NT2/D1 (cell line): ENCODE measurements around the gene U2AF2.

Experiments
- DNase-seq: peaks from one replicate; pipeline ENCODE4 v3.0.0-alpha.2; 2011; ENCODE audit warnings: low read depth, low spot score
- H3K27me3 ChIP-seq: 2 replicates; pipeline ENCODE4 v1.6.0; 2011; ENCODE audit warnings: mild to moderate bottlenecking; ENCODE audit not compliant: insufficient read length, insufficient read depth
- H3K36me3 ChIP-seq: 2 replicates; pipeline ENCODE4 v1.6.1; 2011; ENCODE audit warnings: mild to moderate bottlenecking, low read length, mixed read lengths; ENCODE audit not compliant: insufficient read depth, insufficient read length
- H3K4me1 ChIP-seq: 2 replicates; pipeline ENCODE4 v1.5.1; 2011; ENCODE audit not compliant: insufficient read depth, insufficient read length
- H3K4me3 ChIP-seq: 2 replicates; pipeline ENCODE4 v1.5.1; 2011; ENCODE audit warnings: low read depth; ENCODE audit not compliant: insufficient read length
- H3K9ac ChIP-seq: 2 replicates; pipeline ENCODE4 v1.6.0; 2011; ENCODE audit warnings: low read depth; ENCODE audit not compliant: insufficient read length
- H3K9me3 ChIP-seq: 2 replicates; pipeline ENCODE4 v1.5.1; 2011; ENCODE audit warnings: mild to moderate bottlenecking, low read length; ENCODE audit not compliant: insufficient read depth
- SUZ12 ChIP-seq: IDR thresholded peaks from 2 replicates; pipeline ENCODE4 v1.6.1; 2011; ENCODE audit not compliant: insufficient read length, insufficient read depth; ENCODE audit errors: extremely low read depth
- YY1 ChIP-seq: IDR thresholded peaks from 2 replicates; pipeline ENCODE4 v1.6.1; 2011; ENCODE audit not compliant: insufficient read length, insufficient read depth
- ZNF274 ChIP-seq: IDR thresholded peaks from 2 replicates; pipeline ENCODE4 v1.6.1; 2011; ENCODE audit warnings: mild to moderate bottlenecking, low read depth, low read length

Gene U2AF2

GRCh38 chr19:55687281-55688201, 32.7 kb downstream of the U2AF2 start:
- no peak overlapping the region for H3K9ac ChIP-seq
- no peak for DNase-seq

GRCh38 chr19:55688422-55689218, 33.8 kb downstream of the U2AF2 start:
- TF ChIP-seq ZNF274 = no peak
- no peak for TF ChIP-seq SUZ12
- TF ChIP-seq YY1 = no peak
- Histone ChIP-seq H3K4me3 (no peak overlapping the region), H3K4me1 (peaks cover 3% of the 10 kb centered on the region), H3K9ac (no peak overlapping the region), H3K9me3 (no peaks in the 10 kb centered on the region), H3K27me3 (no peaks in the 10 kb centered on the region), H3K36me3 (peaks cover 83% of the 10 kb centered on the region)
- no peak for DNase-seq

More at GRCh38 chr19:55687281-55688201, 32.7 kb downstream of the U2AF2 start:
- no peaks in the 10 kb centered on the region for H3K27me3 ChIP-seq
- peaks cover 3% of the 10 kb centered on the region for H3K4me1 ChIP-seq
- no peak overlapping the region for H3K4me3 ChIP-seq
- no peaks in the 10 kb centered on the region for H3K9me3 ChIP-seq
- TF ChIP-seq ZNF274 = no peak
- TF ChIP-seq SUZ12 = no peak
- no peak for TF ChIP-seq YY1
- H3K36me3 ChIP-seq = peaks cover 82% of the 10 kb centered on the region

DNA sequence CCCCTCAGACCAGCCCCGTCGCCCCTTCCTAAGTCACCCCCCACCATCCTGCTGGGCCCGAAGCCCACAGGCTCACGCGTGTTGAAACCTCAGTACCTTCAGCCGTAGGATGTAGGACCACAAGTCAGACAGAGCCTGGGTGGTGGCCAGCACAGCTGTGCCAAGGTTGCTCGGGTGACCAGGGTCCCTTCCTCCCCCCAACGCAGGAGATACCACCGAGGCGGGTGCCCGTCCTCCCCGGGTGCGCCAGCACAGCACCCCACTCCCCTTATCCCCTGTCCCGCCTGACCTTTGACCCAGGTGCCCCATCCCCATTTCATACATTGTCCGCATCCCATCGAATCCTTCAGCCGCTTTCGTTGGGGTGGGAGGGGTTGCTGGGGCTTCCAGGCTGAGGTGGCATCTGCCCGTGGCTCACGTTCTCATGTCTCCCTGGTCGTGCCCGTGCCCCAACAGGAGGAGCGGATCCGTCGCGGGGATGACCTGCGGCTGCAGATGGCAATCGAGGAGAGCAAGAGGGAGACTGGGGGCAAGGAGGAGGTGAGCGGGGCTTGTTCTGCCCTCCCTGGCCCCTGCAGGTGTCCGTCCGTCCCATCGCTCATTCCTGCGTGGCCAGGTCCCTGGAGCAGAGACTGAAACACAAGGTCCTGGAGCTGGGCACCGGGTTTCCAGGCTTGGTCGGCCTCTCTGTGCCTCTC, 34.7 kb downstream of the U2AF2 start:
- TF ChIP-seq ZNF274 (no peak), SUZ12 (no peak), YY1 (no peak)
- no peaks in the 10 kb centered on the region for H3K9me3 ChIP-seq
- peaks cover 3% of the 10 kb centered on the region for H3K4me1 ChIP-seq
- DNase-seq = no peak
- no peak overlapping the region for H3K4me3 ChIP-seq
- no peaks in the 10 kb centered on the region for H3K27me3 ChIP-seq
- H3K36me3 ChIP-seq = peaks cover 79% of the 10 kb centered on the region
- no peak overlapping the region for H3K9ac ChIP-seq

DNA sequence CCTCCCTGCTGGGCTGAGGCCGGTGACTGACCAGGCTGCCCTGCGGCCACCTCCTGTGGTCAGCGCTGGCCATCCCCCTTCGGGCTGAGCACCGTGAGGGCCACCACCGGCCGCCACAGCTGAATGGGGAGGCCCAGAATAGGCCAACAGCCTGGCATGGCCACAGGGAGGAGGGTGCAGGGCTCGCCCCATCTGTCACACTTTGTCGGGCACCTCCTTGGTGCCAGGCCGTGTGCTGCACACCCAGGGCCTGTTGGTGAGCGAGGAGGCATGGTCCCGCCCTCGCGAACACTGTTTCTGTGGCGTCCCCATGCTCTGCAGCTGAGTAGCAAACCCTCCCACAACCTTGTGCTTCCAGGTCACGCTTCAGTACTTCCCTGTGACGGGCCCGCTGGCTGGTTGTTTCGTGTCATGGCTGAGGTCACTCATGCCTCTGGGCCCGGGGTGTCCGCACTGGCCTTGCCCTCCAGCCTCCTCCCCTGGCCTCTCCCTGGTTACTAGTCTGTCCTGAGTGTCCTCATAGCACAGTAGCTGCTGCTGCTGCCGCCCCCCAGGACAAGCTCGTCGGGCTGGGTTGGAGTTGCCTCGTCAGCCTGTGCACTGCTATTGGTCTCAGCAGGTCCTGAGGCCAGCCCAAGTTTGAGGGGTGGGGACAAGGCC, 35.4 kb downstream of the U2AF2 start:
- H3K9me3 ChIP-seq = no peaks in the 10 kb centered on the region
- TF ChIP-seq SUZ12 = no peak
- TF ChIP-seq ZNF274 = no peak
- no peak for TF ChIP-seq YY1
- H3K4me3 ChIP-seq = no peak overlapping the region
- peaks cover 3% of the 10 kb centered on the region for H3K4me1 ChIP-seq
- DNase-seq = no peak
- H3K27me3 ChIP-seq = no peaks in the 10 kb centered on the region
- H3K36me3 ChIP-seq = peaks cover 76% of the 10 kb centered on the region
- no peak overlapping the region for H3K9ac ChIP-seq

DNA sequence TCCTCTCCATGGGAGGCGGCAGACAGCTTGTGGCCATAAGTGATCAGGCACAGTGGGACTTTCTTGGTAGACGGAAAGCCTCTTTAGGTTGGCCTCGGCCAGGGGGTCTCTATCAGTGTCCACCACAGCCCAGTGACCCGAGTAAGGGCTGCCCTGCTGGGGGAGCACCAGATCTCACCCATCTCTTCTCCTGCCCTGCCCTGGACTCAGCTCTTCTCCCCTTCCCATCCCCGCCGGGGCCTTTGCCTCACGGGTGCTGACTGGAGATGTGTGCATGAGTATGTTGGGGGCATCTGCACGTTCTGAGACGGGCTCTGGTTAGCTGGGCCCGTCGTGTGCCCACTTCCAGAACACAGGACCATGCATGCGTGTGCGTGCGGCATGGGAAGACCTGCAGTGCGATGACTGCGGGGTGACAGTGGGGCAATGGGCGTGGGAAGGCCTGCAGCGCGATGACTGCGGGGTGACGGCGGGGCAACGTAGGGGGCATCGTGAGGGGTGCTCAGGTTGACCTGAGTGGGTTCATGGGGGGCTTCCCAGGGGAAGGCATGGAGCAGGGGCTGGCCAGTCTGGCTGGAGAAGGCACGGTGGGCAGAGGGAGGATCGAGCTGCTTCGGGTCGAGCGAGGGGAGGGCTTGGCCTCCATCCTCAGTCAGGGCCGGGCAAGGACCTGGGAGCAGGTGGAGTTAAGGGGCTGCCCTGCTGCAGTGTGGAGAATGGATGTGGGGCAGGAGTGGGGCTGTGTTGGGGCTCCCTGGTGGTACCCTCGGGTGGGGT, 36.1 kb downstream of the U2AF2 start:
- Histone ChIP-seq H3K36me3 (peaks cover 74% of the 10 kb centered on the region), H3K9ac (no peak overlapping the region), H3K9me3 (no peaks in the 10 kb centered on the region), H3K4me3 (no peak overlapping the region), H3K4me1 (peaks cover 3% of the 10 kb centered on the region), H3K27me3 (no peaks in the 10 kb centered on the region)
- no peak for DNase-seq
- TF ChIP-seq ZNF274 = no peak
- no peak for TF ChIP-seq SUZ12
- TF ChIP-seq YY1 = no peak

DNA sequence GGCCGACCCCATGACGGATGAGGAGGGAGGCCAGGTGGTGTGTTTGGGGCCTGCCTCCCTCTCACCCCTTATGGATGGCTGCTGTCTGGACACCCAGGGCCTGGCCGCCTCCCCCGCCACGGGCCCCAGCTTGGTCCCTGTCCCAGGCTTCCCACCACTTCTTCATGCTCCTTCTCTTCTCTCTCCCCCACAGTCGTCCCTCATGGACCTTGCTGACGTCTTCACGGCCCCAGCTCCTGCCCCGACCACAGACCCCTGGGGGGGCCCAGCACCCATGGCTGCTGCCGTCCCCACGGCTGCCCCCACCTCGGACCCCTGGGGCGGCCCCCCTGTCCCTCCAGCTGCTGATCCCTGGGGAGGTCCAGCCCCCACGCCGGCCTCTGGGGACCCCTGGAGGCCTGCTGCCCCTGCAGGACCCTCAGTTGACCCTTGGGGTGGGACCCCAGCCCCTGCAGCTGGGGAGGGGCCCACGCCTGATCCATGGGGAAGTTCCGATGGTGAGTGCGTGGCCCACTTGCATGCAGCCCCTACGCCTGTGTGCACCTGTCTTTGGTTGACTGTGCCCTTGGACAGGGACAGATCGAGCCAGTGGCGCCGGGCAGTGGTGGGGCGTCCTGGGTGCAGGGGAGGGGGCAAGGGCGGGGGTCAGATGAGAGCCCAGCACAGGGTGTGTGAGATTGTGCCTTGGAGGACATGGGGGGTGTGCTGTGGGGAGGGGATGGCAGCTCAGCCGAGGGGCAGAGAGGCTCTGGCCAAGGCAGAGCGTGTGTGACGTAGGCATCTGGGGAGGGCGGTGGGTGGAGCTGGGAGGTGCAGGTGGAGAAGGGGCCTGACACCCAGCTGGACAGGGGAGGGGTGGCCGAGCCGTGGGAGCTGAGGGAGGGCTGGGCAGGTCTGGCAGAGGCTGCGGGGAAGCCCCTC, 37.0 kb downstream of the U2AF2 start:
- H3K4me3 ChIP-seq = no peak overlapping the region
- peaks cover 3% of the 10 kb centered on the region for H3K4me1 ChIP-seq
- DNase-seq = no peak
- H3K27me3 ChIP-seq = no peaks in the 10 kb centered on the region
- no peaks in the 10 kb centered on the region for H3K9me3 ChIP-seq
- peaks cover 77% of the 10 kb centered on the region for H3K36me3 ChIP-seq
- TF ChIP-seq YY1 = no peak
- TF ChIP-seq SUZ12 = no peak
- no peak for TF ChIP-seq ZNF274
- no peak overlapping the region for H3K9ac ChIP-seq
